NCI-H2196 treated with DMSO at 0.1 percent for 48 hours (cell line): Measurements from ENCODE around the gene ABHD8.

ENCODE experiments used
- DNase-seq: peaks from one replicate; lab custom pipeline; 2025; ENCODE audit not compliant: unreplicated experiment; lab: John Stamatoyannopoulos, UW

ABHD8 gene

GRCh38 chr19:17334414-17335409 lies 31.5 kb upstream of the ABHD8 start, which contains the start of gene ANO8:
Gene ANO8, minus strand, starts transcription at chr19:17334855. Its CDS starts 185 bp downstream, at chr19:17334670.
- DNase-seq = peak; percentile 98

GRCh38 chr19:17333611-17334413 lies 30.6 kb upstream of the ABHD8 start:
- DNase-seq = no peak

- DNase-seq = peak; percentile 75
These were observed 29.7 kb upstream of the ABHD8 start for GRCh38 chr19:17332677-17333581.

- no peak for DNase-seq
These were observed 29.1 kb upstream of the ABHD8 start for GRCh38 chr19:17332360-17332676.

- peak; percentile 18 for DNase-seq
These were observed 27.9 kb upstream of the ABHD8 start for GRCh38 chr19:17331045-17331558.

GRCh38 chr19:17330262-17331044 lies 27.2 kb upstream of the ABHD8 start:
- DNase-seq = no peak

GRCh38 chr19:17329366-17330261 lies 26.4 kb upstream of the ABHD8 start:
- no peak for DNase-seq

GRCh38 chr19:17328517-17329365 lies 25.5 kb upstream of the ABHD8 start:
- no peak for DNase-seq

GRCh38 chr19:17327654-17328516 lies 24.7 kb upstream of the ABHD8 start:
- no peak for DNase-seq

- DNase-seq = no peak
These were observed 23.9 kb upstream of the ABHD8 start for GRCh38 chr19:17327068-17327653.

GRCh38 chr19:17326595-17326966 lies 23.4 kb upstream of the ABHD8 start:
- DNase-seq = no peak

GRCh38 chr19:17325881-17326594 lies 22.8 kb upstream of the ABHD8 start:
- no peak for DNase-seq

- DNase-seq = no peak
These were observed 21.9 kb upstream of the ABHD8 start for GRCh38 chr19:17325133-17325532.

- DNase-seq = no peak
These were observed 21.3 kb upstream of the ABHD8 start for GRCh38 chr19:17324357-17325114.

- DNase-seq = no peak
These were observed 20.7 kb upstream of the ABHD8 start for GRCh38 chr19:17323964-17324332.
